Measurements from ENCODE around the gene LMO1. TPM values are rescaled to one million over a fixed set of nuclear protein-coding genes. Genes with fewer than 3 reads are reported as not detected.

The LMO1 gene
- total and polyA plus RNA-seq, 4 donors: not detected

- no peak overlapping the region for H3K4me3 ChIP-seq (ENCODE audit: low read depth in 1 of 3, low read length in 3 of 3)
- peaks cover 2 to 18% (median 14%) of the 10 kb centered on the region in 4 donors for H3K4me1 ChIP-seq (ENCODE audit: control insufficient read depth in 4 of 4, insufficient read depth in 4 of 4, low read length in 3 of 4)
- no peak overlapping the region for H3K27ac ChIP-seq (ENCODE audit: low read depth in 1 of 2, low read length in 2 of 2)
- no peak overlapping the region for H3K9ac ChIP-seq (ENCODE audit: low read depth in 1 of 2, low read length in 2 of 2)
- TF ChIP-seq FOXA2 (IDR thresholded peaks at IDR 0.05) (no peak), FOXA1 (IDR thresholded peaks at IDR 0.05) (no peak), TAF1 (conservative IDR thresholded peaks at IDR 0.05) (no peak), MAX (IDR thresholded peaks at IDR 0.05) (no peak), REST (IDR thresholded peaks at IDR 0.05) (no peak), NR2F2 (IDR thresholded peaks at IDR 0.05) (no peak), EGR1 (IDR thresholded peaks at IDR 0.05; ENCODE audit: low read depth in 2 of 2) (no peak), HNF4A (conservative IDR thresholded peaks at IDR 0.05) (no peak), RXRA (IDR thresholded peaks at IDR 0.05) (no peak), RAD21 (IDR thresholded peaks at IDR 0.05) (no peak), SP1 (IDR thresholded peaks at IDR 0.05) (no peak), YY1 (IDR thresholded peaks at IDR 0.05) (no peak), GABPA (IDR thresholded peaks at IDR 0.05 in 1 of 2, conservative IDR thresholded peaks at IDR 0.05 in 1 of 2) (no peak), HNF4G (IDR thresholded peaks at IDR 0.05) (no peak), JUND (IDR thresholded peaks at IDR 0.05) (no peak)
- TF ChIP-seq, protein P1, sequence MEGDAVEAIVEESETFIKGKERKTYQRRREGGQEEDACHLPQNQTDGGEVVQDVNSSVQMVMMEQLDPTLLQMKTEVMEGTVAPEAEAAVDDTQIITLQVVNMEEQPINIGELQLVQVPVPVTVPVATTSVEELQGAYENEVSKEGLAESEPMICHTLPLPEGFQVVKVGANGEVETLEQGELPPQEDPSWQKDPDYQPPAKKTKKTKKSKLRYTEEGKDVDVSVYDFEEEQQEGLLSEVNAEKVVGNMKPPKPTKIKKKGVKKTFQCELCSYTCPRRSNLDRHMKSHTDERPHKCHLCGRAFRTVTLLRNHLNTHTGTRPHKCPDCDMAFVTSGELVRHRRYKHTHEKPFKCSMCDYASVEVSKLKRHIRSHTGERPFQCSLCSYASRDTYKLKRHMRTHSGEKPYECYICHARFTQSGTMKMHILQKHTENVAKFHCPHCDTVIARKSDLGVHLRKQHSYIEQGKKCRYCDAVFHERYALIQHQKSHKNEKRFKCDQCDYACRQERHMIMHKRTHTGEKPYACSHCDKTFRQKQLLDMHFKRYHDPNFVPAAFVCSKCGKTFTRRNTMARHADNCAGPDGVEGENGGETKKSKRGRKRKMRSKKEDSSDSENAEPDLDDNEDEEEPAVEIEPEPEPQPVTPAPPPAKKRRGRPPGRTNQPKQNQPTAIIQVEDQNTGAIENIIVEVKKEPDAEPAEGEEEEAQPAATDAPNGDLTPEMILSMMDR (IDR thresholded peaks at IDR 0.05; ENCODE audit: low read depth, low read length, missing input control): no peak
- TF ChIP-seq, protein P2, sequence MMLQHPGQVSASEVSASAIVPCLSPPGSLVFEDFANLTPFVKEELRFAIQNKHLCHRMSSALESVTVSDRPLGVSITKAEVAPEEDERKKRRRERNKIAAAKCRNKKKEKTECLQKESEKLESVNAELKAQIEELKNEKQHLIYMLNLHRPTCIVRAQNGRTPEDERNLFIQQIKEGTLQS (IDR thresholded peaks at IDR 0.05): no peak
- H3K27me3 ChIP-seq (ENCODE audit: control insufficient read depth in 4 of 4, insufficient read depth in 4 of 4, low read length in 3 of 4): peaks cover 2 to 24% (median 8%) of the 10 kb centered on the region in 4 donors
- WGBS: 61% methylated on average over 12 of the region's 12 CpGs
- H3K9me3 ChIP-seq (ENCODE audit: control insufficient read depth in 4 of 4, low read length in 3 of 4): no peaks in the 10 kb centered on the region
- DNase-seq (ENCODE audit: low spot score): no peak
- H3K36me3 ChIP-seq (ENCODE audit: control insufficient read depth in 4 of 4, insufficient read depth in 3 of 4, low read depth in 1 of 4, low read length in 3 of 4): no peaks in the 10 kb centered on the region
Observed at GRCh38 chr11:8261921-8262551, 1.6 kb downstream of the LMO1 start.

DNA sequence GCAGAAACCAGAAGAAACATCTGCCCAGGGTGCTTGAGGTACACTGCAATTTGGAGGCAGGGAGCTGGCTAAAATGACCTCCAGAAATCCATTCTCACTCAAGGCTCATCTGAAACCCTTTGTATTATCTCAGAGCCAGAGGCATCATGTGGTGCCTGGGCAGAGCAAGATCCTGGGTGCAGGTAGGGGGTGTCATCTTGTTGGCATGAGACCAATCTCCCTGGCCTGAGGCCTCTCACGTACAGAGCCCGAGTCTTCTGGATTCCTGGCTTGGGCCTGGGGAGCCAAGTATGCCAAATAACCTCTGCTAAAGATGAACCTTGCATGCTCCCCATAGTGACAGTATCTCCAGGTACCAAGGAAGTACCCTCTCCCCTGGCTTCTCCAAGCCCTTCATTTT is 2.4 kb downstream of the LMO1 start:
- WGBS: 94% methylated on average over 2 of the region's 2 CpGs
- Histone ChIP-seq H3K27ac (ENCODE audit: low read depth in 1 of 2, low read length in 2 of 2) (no peak overlapping the region), H3K4me3 (ENCODE audit: low read depth in 1 of 3, low read length in 3 of 3) (no peak overlapping the region), H3K27me3 (ENCODE audit: control insufficient read depth in 4 of 4, insufficient read depth in 4 of 4, low read length in 3 of 4) (peaks cover 0 to 17% (median 5%) of the 10 kb centered on the region in 4 donors), H3K36me3 (ENCODE audit: control insufficient read depth in 4 of 4, insufficient read depth in 3 of 4, low read depth in 1 of 4, low read length in 3 of 4) (no peaks in the 10 kb centered on the region), H3K9me3 (ENCODE audit: control insufficient read depth in 4 of 4, low read length in 3 of 4) (no peaks in the 10 kb centered on the region), H3K9ac (ENCODE audit: low read depth in 1 of 2, low read length in 2 of 2) (no peak overlapping the region), H3K4me1 (ENCODE audit: control insufficient read depth in 4 of 4, insufficient read depth in 4 of 4, low read length in 3 of 4) (peaks cover 2 to 18% (median 14%) of the 10 kb centered on the region in 4 donors)
- no peak for DNase-seq (ENCODE audit: low spot score)
- TF ChIP-seq RXRA (IDR thresholded peaks at IDR 0.05): no peak
- TF ChIP-seq JUND (IDR thresholded peaks at IDR 0.05): no peak
- no peak for TF ChIP-seq FOXA1 (IDR thresholded peaks at IDR 0.05)
- TF ChIP-seq, protein P1 (IDR thresholded peaks at IDR 0.05; ENCODE audit: low read depth, low read length, missing input control): no peak
- no peak for TF ChIP-seq SP1 (IDR thresholded peaks at IDR 0.05)
- no peak for TF ChIP-seq NR2F2 (IDR thresholded peaks at IDR 0.05)
- no peak for TF ChIP-seq RAD21 (IDR thresholded peaks at IDR 0.05)
- TF ChIP-seq REST (IDR thresholded peaks at IDR 0.05): no peak
- TF ChIP-seq EGR1 (IDR thresholded peaks at IDR 0.05; ENCODE audit: low read depth in 2 of 2): no peak
- TF ChIP-seq, protein P2 (IDR thresholded peaks at IDR 0.05): no peak
- TF ChIP-seq YY1 (IDR thresholded peaks at IDR 0.05): no peak
